ENCODE measurements around the gene TBKBP1. TPM values are rescaled to one million over a fixed set of nuclear protein-coding genes. Genes with fewer than 3 reads are reported as not detected.

Gene TBKBP1
- total and polyA plus RNA-seq, 2 of the 4 experiments (the other 2 are of a cell fraction): 3.4 to 8.5 TPM

GRCh38 chr17:47692137-47692894, 1.6 kb upstream of the TBKBP1 start:
- ATAC-seq (ENCODE audit: low read depth): no peak
- WGBS, 2 experiments (ENCODE audit: extremely low coverage in 2 of 2, insufficient read length in 1 of 2): no CpG with 5 or more reads among the region's 2 CpGs
- BruUV-seq (replicated peaks): no TSS peak
- H2BK20ac ChIP-seq (ENCODE audit: low read depth, low read length): no peak overlapping the region
- H3K4ac ChIP-seq (ENCODE audit: low read depth, low read length): no peak overlapping the region
- intact Hi-C loops (cut with micrococcal nuclease) (no loop called here), in situ Hi-C loops (cut with MboI; ENCODE audit: low sequenced_read_pairs) (no loop called here), dilution Hi-C loops (cut with HindIII; ENCODE audit: low sequenced_read_pairs, unreplicated experiment) (no loop called here)
- TF ChIP-seq SMC3 (IDR thresholded peaks at IDR 0.05; ENCODE audit: low read depth, low read length): no peak
- no peak for TF ChIP-seq CEBPB (IDR thresholded peaks at IDR 0.05; ENCODE audit: low read depth, low read length)
- TF ChIP-seq RFX5 (IDR thresholded peaks at IDR 0.05; ENCODE audit: low read depth, low read length): no peak
- TF ChIP-seq POLR2A (IDR thresholded peaks at IDR 0.05; ENCODE audit: low read depth, low read length): no peak
- no peak for TF ChIP-seq CTCF (conservative IDR thresholded peaks at IDR 0.05; ENCODE audit: low read depth, low read length)
- TF ChIP-seq NFE2L2 (IDR thresholded peaks at IDR 0.05; ENCODE audit: low read depth, low read length): no peak
- TF ChIP-seq RCOR1 (IDR thresholded peaks at IDR 0.05; ENCODE audit: insufficient replicate concordance, low read length): no peak
- no peak for TF ChIP-seq USF2 (IDR thresholded peaks at IDR 0.05; ENCODE audit: low read depth, low read length)
- no peak for TF ChIP-seq CHD1 (IDR thresholded peaks at IDR 0.05; ENCODE audit: low read depth, low read length)
- no peak overlapping the region for H3K14ac ChIP-seq (replicated peaks; ENCODE audit: low read depth, low read length)
- no peak overlapping the region for H4K8ac ChIP-seq (ENCODE audit: low read depth in 2 of 2, low read length in 2 of 2)
- DNase-seq: no peak
- POLR2A ChIA-PET (ENCODE audit: unreplicated experiment): no interaction called here
- peaks cover 9% of the 10 kb centered on the region; the same call in 1 of the 2 replicates for H3K9me1 ChIP-seq (ENCODE audit: insufficient read depth, low read length)
- H3K27me3 ChIP-seq (ENCODE audit: control insufficient read depth, insufficient read depth, low read length): no peaks in the 10 kb centered on the region; the same call in 1 of the 2 replicates
- no peak overlapping the region for H2BK120ac ChIP-seq (ENCODE audit: low read depth, low read length)
- no peak overlapping the region for H3K4me2 ChIP-seq (ENCODE audit: low read depth, low read length)
- no peak overlapping the region for H4K91ac ChIP-seq (ENCODE audit: insufficient read depth, low read depth, low read length)
- H2AFZ ChIP-seq (replicated peaks; ENCODE audit: low read length, poor library complexity): no peak overlapping the region
- H3K4me3 ChIP-seq (ENCODE audit: insufficient read depth, low read depth, low read length): no peak overlapping the region
- H4K20me1 ChIP-seq (ENCODE audit: insufficient read depth, low read length): peaks cover 13% of the 10 kb centered on the region
- H3K56ac ChIP-seq (ENCODE audit: extremely low read depth, insufficient read depth, low read length): no peak overlapping the region
- CTCF ChIA-PET: no interaction called here
- H3K36me3 ChIP-seq (ENCODE audit: control insufficient read depth, insufficient read depth, low read length): peaks cover 8% of the 10 kb centered on the region; the same call in 1 of the 2 replicates
- H3K27ac ChIP-seq (ENCODE audit: insufficient read depth, low read length): no peak overlapping the region
- no peak overlapping the region for H3K18ac ChIP-seq (ENCODE audit: low read depth, low read length)
- no peak overlapping the region for H2BK5ac ChIP-seq (ENCODE audit: low read depth, low read length, poor library complexity, severe bottlenecking)
- H4K5ac ChIP-seq (ENCODE audit: low read depth, low read length): no peak overlapping the region
- peaks cover 5 to 16% of the 10 kb centered on the region in 2 experiments; a peak in 3 of 4 replicates for H3K79me1 ChIP-seq (ENCODE audit: low read depth in 1 of 2, low read length in 2 of 2)
- no peak overlapping the region for H2AK9ac ChIP-seq (replicated peaks; ENCODE audit: low read depth, low read length, poor library complexity)
- peak overlapping the region; percentile 16; the same call in 1 of the 2 replicates for H3K23ac ChIP-seq (ENCODE audit: low read depth, low read length)
- H3K9ac ChIP-seq (ENCODE audit: low read depth, low read length): no peak overlapping the region
- peaks cover 15% of the 10 kb centered on the region for H3K4me1 ChIP-seq (ENCODE audit: control insufficient read depth, insufficient read depth, low read length)
- H2BK15ac ChIP-seq (ENCODE audit: low read depth, low read length): no peak overlapping the region
- no peaks in the 10 kb centered on the region for H3K9me3 ChIP-seq (ENCODE audit: control insufficient read depth, insufficient read depth, low read length)
- H2AK5ac ChIP-seq (ENCODE audit: low read depth, low read length): peak overlapping the region; percentile 12; the same call in 1 of the 2 replicates

Data from IMR-90 (cell line).